ENCODE measurements around the gene ARHGAP19.
"Not testable (repeated sequence)": the region's sequence is repeated elsewhere in the genome, so short reads cannot be mapped to it uniquely, and the experiment has no call there.

ARHGAP19 gene

DNA sequence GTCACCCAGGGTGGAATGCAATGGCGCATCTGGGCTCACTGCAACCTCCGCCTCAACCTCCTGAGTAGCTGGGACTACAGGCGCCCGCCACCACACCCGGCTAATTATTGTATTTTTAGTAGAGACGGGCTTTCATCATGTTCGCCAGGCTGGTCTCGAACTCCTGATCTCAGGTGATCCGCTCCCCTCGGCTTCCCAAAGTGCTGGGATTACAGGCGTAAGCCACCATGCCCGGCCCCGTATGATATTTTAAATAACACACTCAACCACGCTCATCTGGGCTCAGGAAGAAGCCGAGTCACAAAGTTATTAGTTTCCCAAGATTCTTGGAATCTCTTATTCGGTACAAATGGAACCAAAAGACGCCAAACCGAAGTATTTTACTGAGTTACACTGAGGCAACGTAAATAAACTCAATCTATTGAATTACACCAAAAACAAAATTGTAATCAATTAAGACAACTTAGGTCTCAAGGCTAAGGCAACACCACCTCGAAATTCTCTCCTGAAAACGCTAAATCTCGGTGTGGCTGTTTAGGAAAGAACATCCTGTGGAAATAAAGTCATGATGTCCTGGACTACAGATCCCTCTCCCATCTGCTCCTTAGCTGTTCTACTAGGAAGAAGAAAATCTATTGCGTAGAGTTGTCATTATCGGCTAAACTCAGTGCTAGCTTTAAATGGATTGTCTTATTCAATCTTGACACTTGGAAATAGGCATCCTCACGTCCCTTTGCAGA lies 910 bp downstream of the ARHGAP19 start:
- H3K4me3 ChIP-seq (ENCODE audit: low read depth, low read length): peak overlapping the region; percentile 87
- no peak for DNase-seq (ENCODE audit: low read depth)

- peak overlapping the region; percentile 87 for H3K4me3 ChIP-seq (ENCODE audit: low read depth, low read length)
- not testable (repeated sequence) for DNase-seq (ENCODE audit: low read depth)
These were observed 1.7 kb downstream of the ARHGAP19 start for GRCh38 chr10:97290576-97291356.

- not testable (repeated sequence) for H3K4me3 ChIP-seq (ENCODE audit: low read depth, low read length); DNase-seq (ENCODE audit: low read depth)
These were observed 2.4 kb downstream of the ARHGAP19 start for GRCh38 chr10:97290076-97290475.

DNA sequence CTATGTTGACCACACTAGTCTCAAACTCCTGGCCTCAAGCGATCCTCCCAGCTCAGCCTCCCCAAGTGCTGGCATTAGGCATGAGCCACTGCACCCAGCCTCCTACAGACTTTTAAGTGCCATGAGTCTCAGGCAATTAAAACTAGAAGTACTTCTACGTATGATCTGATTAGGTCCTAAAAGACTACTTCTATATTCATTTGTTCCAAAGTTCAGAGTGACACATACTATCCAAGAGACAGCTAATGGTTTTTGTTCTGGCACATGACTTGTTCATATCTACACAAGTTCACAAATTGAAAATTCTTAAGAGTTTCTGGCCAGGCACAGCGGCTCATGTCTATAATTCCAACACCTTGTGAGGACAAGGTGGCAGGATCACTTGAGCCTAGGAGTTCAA lies 11.7 kb downstream of the ARHGAP19 start:
- DNase-seq (ENCODE audit: low read depth): no peak
- H3K4me3 ChIP-seq (ENCODE audit: low read depth, low read length): no peak overlapping the region

- no peak overlapping the region for H3K4me3 ChIP-seq (ENCODE audit: low read depth, low read length)
- DNase-seq (ENCODE audit: low read depth): no peak
These were observed 13.2 kb downstream of the ARHGAP19 start for GRCh38 chr10:97279121-97279815.

DNA sequence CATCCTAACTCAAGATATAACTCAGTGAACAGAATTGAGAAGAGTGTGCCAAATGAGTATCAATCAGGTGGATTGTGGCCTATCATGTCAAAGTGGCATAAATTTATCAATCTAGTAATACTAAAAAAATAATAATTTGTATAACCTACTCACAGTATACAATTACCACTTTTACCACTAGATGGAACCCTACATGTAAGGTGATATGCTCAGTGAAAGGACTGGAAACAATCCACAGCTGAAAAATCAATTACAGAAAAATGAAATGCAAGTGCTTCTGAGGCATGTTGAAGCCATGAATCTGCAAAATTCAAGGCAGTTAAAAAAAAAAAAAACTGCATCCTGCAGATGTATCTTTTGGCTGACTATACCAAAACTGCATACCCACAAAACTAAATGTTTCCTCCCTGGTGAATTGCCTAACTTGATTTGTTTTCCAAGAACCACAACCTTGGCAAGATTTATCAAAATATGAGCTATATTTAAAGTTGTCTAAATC lies 13.9 kb downstream of the ARHGAP19 start:
- DNase-seq (ENCODE audit: low read depth): peak; percentile 86
- no peak overlapping the region for H3K4me3 ChIP-seq (ENCODE audit: low read depth, low read length)

DNA sequence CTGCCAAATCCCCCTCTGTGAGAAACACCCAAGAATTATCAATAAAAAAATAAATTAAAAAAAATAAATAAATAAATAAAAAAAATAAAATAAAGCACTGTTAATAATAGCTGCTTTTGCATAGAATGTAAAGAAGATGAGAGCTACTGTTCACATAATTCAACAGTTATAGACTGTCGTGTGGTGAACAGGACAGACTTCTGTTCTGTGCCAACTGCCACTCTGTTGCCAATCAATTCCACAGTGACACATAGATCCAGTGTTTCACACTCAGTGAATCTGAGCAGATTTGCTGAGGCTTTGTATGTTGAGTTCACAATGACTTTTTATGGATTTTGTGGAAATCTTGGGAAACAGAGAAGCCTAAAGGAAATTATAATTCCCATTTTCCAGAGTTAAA lies 14.9 kb downstream of the ARHGAP19 start:
- H3K4me3 ChIP-seq (ENCODE audit: low read depth, low read length): no peak overlapping the region
- DNase-seq (ENCODE audit: low read depth): no peak

DNA sequence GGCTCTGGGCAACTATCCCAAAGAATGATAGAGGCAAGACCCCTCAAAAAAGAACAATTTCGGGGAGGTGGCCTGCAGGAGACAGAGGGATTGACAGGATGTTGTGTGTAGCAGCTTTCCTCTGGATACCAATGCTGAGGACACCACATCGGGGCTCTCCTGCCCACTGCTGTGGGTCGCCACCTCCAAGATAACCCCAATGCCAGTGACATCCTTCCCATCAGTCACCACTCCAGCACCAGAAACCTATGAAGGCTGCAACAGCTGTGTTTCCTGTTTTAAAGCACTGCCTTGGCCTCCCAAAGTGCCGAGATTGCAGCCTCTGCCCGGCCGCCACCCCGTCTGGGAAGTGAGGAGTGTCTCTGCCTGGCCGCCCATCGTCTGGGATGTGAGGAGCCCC lies 17.6 kb downstream of the ARHGAP19 start:
- no peak for DNase-seq (ENCODE audit: low read depth)
- no peak overlapping the region for H3K4me3 ChIP-seq (ENCODE audit: low read depth, low read length)

- H3K4me3 ChIP-seq (ENCODE audit: low read depth, low read length): no peak overlapping the region
- no peak for DNase-seq (ENCODE audit: low read depth)
These were observed 18.7 kb downstream of the ARHGAP19 start for GRCh38 chr10:97273700-97274099.

DNA sequence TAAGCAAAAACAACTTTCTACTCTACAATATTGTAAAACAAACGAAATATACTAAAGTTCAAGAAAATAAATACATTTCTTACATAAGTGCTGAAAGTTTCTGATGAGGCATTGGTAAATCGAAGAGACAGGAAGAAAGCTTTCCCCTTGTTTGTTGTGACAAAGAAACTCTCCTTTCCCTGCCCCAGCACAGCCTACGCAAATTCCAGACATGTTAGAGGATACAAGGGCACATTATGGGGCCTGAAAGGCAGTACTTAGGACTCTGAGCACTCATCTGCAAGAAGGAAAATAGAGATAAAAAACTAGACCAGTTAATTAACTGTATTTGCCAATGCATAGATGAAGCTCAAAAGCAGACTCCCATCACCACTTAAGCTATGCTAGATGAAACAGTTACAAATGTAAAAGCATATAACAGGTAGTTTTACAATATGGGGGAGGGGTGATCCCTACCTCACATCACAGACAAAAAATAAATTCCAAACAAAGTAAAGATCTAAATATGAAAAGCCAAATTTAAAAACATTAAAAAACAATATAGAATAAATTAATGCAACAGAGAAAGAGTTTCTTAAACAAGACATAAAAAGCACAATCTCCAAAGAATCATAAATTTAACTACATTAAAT lies 21.8 kb downstream of the ARHGAP19 start:
- no peak overlapping the region for H3K4me3 ChIP-seq (ENCODE audit: low read depth, low read length)
- DNase-seq (ENCODE audit: low read depth): peak; percentile 6

GRCh38 chr10:97267671-97268070 lies 24.8 kb downstream of the ARHGAP19 start:
- no peak overlapping the region for H3K4me3 ChIP-seq (ENCODE audit: low read depth, low read length)
- DNase-seq (ENCODE audit: low read depth): no peak

DNA sequence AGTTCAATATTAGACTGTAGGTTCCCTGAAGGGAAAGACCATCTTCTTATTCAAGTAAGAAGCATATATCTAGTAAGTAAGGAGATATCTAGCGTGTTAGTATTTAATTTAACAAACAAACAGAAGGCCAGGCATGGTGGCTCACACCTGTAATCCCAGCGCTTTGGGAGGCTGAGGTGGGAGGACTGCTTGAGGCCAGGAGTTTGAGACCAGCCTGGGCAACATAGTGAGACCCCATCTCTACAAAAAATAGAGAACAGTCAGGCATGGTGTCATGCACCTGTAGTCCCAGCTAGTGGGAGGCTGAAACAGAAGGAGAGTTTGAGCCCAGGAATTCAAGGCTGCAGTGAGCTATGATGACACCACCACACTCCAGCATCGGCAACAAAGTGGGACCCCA lies 27.3 kb downstream of the ARHGAP19 start:
- not testable (repeated sequence) for H3K4me3 ChIP-seq (ENCODE audit: low read depth, low read length)

DNA sequence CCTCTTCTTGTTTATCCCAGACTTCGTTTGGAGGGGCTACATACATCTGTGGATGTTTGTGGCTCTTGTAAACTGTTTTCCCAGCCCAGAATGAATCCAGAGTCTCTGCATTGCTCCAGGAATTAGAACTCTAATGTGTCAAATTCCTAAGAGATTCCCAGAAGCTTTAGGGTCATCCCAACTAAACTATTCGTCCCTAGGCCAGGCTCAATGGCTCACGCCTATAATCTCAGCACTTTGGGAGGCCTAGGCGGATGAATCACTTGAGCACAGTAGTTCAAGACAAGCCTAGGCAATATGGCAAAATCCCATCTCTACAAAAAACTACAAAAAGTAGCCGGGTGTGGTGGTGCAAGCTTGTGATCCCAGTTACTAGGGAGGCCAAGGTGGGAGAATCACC lies 28.5 kb downstream of the ARHGAP19 start:
- no peak for DNase-seq (ENCODE audit: low read depth)
- no peak overlapping the region for H3K4me3 ChIP-seq (ENCODE audit: low read depth, low read length)

More for the DNA sequence above, 27.3 kb downstream of the ARHGAP19 start:
- DNase-seq (ENCODE audit: low read depth): not testable (repeated sequence)

DNA sequence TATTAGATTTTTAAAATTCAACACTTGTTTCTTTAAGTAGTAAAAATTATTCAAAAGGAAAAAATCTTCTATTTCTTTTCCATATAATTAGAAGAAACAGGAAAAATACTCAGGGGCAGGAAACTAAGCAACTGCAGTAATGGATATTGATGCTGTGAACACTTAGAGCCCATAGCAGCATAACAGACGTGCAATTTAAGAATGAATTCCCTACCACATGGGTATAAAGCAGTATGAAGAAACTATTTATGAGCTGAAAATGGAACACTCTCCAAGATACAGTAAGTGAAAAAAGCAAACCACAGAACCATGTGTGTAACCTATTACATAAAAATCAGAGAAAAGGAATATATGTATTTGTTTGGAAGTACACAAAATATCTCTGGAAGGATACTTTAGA lies 30.8 kb downstream of the ARHGAP19 start:
- no peak overlapping the region for H3K4me3 ChIP-seq (ENCODE audit: low read depth, low read length)
- no peak for DNase-seq (ENCODE audit: low read depth)

DNA sequence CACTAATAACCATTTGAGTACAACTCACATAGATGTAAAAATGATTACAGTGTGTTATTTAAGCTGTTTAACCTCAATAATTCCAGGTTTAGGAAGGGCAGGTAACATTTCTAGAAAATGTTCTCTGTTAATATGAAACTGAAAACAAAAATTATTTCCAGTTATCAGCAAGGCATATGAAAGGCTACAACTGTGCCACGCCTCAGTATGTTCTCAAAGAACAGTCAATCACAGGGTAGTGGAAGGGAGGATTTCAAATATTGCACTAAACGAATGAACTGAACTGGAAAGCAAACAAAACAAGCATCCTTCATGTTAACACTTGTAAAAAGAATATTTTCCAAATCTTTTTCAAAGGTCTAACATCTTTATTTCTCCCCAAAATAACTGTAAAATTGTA lies 31.3 kb downstream of the ARHGAP19 start:
- no peak overlapping the region for H3K4me3 ChIP-seq (ENCODE audit: low read depth, low read length)
- no peak for DNase-seq (ENCODE audit: low read depth)

GRCh38 chr10:97259119-97259518 lies 33.3 kb downstream of the ARHGAP19 start:
- no peak for DNase-seq (ENCODE audit: low read depth)
- H3K4me3 ChIP-seq (ENCODE audit: low read depth, low read length): no peak overlapping the region

DNA sequence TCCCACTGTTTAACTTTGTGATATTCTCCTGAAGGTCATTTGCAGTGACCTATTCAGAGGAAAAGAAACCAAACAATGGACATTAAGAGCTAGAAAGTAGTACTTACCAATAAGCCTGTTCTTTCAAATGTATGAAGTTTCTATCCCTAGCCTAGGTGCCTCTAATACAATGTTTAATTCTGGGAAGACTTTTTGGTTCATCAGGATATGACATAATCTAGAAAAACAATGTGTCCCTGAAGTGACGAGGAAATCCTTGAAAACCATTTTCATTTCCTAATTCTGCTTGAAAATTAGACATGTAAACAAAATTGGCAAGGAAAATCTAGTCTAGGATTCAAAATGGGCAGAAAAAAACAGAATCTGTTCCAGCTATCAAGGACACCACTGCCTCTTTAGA lies 36.1 kb downstream of the ARHGAP19 start:
- DNase-seq (ENCODE audit: low read depth): no peak
- H3K4me3 ChIP-seq (ENCODE audit: low read depth, low read length): no peak overlapping the region

DNA sequence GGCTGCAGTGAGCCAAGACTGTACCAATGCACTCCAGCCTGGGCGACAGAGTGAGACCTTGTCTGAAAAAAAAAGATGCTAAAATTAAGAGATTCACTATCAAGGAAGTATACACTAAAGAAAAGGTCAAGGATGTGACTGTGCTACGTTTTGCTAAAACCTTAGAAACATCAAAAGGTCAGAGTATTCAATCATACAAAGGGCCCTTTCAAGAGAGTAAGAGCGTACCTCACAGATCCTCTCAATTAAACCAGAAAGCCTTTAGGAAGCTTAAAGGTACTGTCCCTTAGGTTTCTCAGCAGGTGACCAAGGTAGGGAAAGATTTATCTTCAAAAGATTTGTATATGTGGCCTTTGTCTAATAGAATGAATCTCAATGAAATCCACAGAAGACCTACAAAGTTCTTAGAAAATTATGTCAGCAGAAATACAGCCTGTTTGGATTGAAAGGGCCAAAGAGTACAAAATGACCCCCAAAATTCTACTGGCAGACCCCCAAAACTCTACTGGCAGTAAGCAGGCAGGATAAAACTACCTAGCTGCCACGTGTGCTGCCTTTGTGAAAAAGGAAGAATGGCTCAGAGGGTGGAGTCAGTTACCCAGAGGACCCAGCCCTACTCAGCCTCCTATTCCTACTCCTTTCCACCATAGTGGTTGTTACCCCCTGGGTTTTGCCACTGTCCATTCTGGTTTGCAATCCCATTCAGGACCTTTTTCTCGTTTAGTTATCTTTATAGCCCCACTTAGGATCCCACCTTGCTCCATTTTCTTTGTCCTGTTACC lies 36.7 kb downstream of the ARHGAP19 start:
- no peak for DNase-seq (ENCODE audit: low read depth)
- H3K4me3 ChIP-seq (ENCODE audit: low read depth, low read length): no peak overlapping the region

- H3K4me3 ChIP-seq (ENCODE audit: low read depth, low read length): no peak overlapping the region
- no peak for DNase-seq (ENCODE audit: low read depth)
These were observed 37.7 kb downstream of the ARHGAP19 start for GRCh38 chr10:97254694-97255093.
